Measurements from ENCODE around the gene HHLA2.
"Not testable (repeated sequence)": the region's sequence is repeated elsewhere in the genome, so short reads cannot be mapped to it uniquely, and the experiment has no call there.

The HHLA2 gene

GRCh38 chr3:108376026-108376425 is 79.7 kb downstream of the HHLA2 start:
- Histone ChIP-seq H3K27ac (no peak overlapping the region), H3K36me3 (ENCODE audit: insufficient read depth, low read length) (no peaks in the 10 kb centered on the region), H3K9me3 (ENCODE audit: low read depth, low read length) (no peaks in the 10 kb centered on the region), H3K9ac (ENCODE audit: insufficient read length) (no peak overlapping the region), H3K4me3 (no peak overlapping the region)
- no peak for DNase-seq (ENCODE audit: low read depth, low spot score)
- TF ChIP-seq FOXP2 (optimal IDR thresholded peaks at IDR 0.05; ENCODE audit: control extremely low read depth, extremely low read length, insufficient read depth) = no peak
- no peak for TF ChIP-seq EZH2 (IDR thresholded peaks at IDR 0.05)
- TF ChIP-seq POLR2AphosphoS5 (IDR thresholded peaks at IDR 0.05; ENCODE audit: borderline replicate concordance, low read depth, low read length) = no peak

- no peak overlapping the region for H3K9ac ChIP-seq (ENCODE audit: insufficient read length)
- TF ChIP-seq FOXP2 (optimal IDR thresholded peaks at IDR 0.05; ENCODE audit: control extremely low read depth, extremely low read length, insufficient read depth) = no peak
- TF ChIP-seq EZH2 (IDR thresholded peaks at IDR 0.05) = no peak
- no peak for TF ChIP-seq POLR2AphosphoS5 (IDR thresholded peaks at IDR 0.05; ENCODE audit: borderline replicate concordance, low read depth, low read length)
- H3K9me3 ChIP-seq (ENCODE audit: low read depth, low read length) = no peaks in the 10 kb centered on the region
- H3K4me3 ChIP-seq = no peak overlapping the region
- no peaks in the 10 kb centered on the region for H3K36me3 ChIP-seq (ENCODE audit: insufficient read depth, low read length)
- no peak for DNase-seq (ENCODE audit: low read depth, low spot score)
- H3K27ac ChIP-seq = no peak overlapping the region
Observed at GRCh38 chr3:108377384-108377783, 81.0 kb downstream of the HHLA2 start.

- H3K9ac ChIP-seq (ENCODE audit: insufficient read length) = no peak overlapping the region
- TF ChIP-seq FOXP2 (optimal IDR thresholded peaks at IDR 0.05; ENCODE audit: control extremely low read depth, extremely low read length, insufficient read depth) (no peak), POLR2AphosphoS5 (IDR thresholded peaks at IDR 0.05; ENCODE audit: borderline replicate concordance, low read depth, low read length) (no peak), EZH2 (IDR thresholded peaks at IDR 0.05) (no peak)
- DNase-seq (ENCODE audit: low read depth, low spot score) = no peak
- no peak overlapping the region for H3K4me3 ChIP-seq
- no peaks in the 10 kb centered on the region for H3K36me3 ChIP-seq (ENCODE audit: insufficient read depth, low read length)
- H3K9me3 ChIP-seq (ENCODE audit: low read depth, low read length) = no peaks in the 10 kb centered on the region
- H3K27ac ChIP-seq = no peak overlapping the region
Observed at GRCh38 chr3:108378153-108378951, 82.0 kb downstream of the HHLA2 start.

DNA sequence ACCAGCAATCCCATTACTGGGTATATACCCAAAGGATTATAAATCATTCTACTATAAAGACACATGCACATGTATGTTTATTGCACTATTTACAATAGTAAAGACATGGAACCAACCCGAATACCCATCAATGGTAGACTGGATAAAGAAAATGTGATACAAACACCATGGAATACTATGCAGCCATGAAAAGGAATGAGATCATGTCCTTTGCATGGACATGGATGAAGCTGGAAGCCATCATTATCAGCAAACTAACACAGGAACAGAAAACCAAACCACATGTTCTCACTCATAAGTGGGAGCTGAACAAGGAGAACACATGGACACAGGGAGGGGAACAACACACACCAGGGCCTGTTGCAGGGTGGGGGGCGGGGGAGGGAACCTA is 82.6 kb downstream of the HHLA2 start:
- H3K9ac ChIP-seq (ENCODE audit: insufficient read length); H3K36me3 ChIP-seq (ENCODE audit: insufficient read depth, low read length); DNase-seq (ENCODE audit: low read depth, low spot score); H3K27ac ChIP-seq; H3K9me3 ChIP-seq (ENCODE audit: low read depth, low read length); H3K4me3 ChIP-seq: not testable (repeated sequence)

DNA sequence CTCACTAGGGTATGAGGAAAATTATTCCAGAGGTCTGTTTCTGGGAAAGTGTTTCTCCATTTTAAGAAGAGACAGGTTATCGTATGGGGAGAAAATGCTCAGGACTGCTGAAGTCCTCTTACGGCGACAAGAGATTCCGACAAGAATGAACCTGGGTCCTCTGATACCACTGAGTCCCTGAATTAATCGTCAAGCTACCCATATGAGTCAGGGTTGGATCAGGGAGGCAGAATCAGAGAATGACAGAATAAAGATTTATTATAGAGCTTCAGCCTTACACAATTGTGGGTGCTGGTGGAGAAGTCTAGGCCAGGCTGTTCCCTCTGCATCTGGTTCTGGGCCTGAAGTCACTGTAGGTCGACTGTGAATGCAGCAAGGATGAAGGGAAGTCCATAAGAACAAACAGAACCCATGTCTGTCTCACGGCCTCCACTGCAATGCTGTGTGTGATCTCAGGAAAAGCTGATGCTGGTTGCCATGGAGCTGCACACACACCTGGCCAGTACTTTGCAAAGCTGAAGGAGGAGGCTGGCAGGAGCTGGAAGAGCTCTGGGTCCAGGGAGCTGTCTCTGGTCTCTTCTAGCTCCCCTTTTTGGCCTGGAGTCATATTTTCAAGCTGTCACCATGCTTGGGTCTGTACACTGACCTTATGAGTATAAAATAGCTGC is 83.9 kb downstream of the HHLA2 start:
- Histone ChIP-seq H3K36me3 (ENCODE audit: insufficient read depth, low read length) (no peaks in the 10 kb centered on the region), H3K9me3 (ENCODE audit: low read depth, low read length) (no peaks in the 10 kb centered on the region), H3K4me3 (no peak overlapping the region), H3K27ac (no peak overlapping the region), H3K9ac (ENCODE audit: insufficient read length) (no peak overlapping the region)
- DNase-seq (ENCODE audit: low read depth, low spot score) = no peak
- no peak for TF ChIP-seq FOXP2 (optimal IDR thresholded peaks at IDR 0.05; ENCODE audit: control extremely low read depth, extremely low read length, insufficient read depth)
- TF ChIP-seq EZH2 (IDR thresholded peaks at IDR 0.05) = no peak
- TF ChIP-seq POLR2AphosphoS5 (IDR thresholded peaks at IDR 0.05; ENCODE audit: borderline replicate concordance, low read depth, low read length) = no peak

- Histone ChIP-seq H3K9me3 (ENCODE audit: low read depth, low read length) (no peaks in the 10 kb centered on the region), H3K27ac (no peak overlapping the region), H3K4me3 (no peak overlapping the region), H3K9ac (ENCODE audit: insufficient read length) (no peak overlapping the region), H3K36me3 (ENCODE audit: insufficient read depth, low read length) (no peaks in the 10 kb centered on the region)
- DNase-seq (ENCODE audit: low read depth, low spot score) = no peak
- TF ChIP-seq POLR2AphosphoS5 (IDR thresholded peaks at IDR 0.05; ENCODE audit: borderline replicate concordance, low read depth, low read length) = no peak
- no peak for TF ChIP-seq EZH2 (IDR thresholded peaks at IDR 0.05)
- TF ChIP-seq FOXP2 (optimal IDR thresholded peaks at IDR 0.05; ENCODE audit: control extremely low read depth, extremely low read length, insufficient read depth) = no peak
Observed at GRCh38 chr3:108381529-108382140, 85.3 kb downstream of the HHLA2 start.

DNA sequence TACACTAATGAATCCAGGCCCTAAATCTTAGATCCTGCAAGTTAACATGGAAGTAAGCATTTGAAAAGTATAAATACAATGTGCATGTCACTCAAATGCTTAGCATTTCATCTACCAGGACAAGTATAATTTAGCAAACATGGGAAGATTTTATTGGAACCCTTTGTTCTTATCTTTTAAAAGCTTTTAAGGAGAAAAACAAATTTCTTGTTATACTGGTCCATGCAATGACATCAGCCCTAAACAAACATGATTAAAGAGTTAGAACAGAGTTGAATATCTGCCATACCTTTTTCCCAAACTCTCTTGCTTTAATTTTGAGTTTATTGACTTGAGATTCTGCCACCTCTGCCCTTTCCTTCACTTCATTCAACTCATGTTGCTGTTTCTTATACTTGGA is 87.0 kb downstream of the HHLA2 start:
- no peak for TF ChIP-seq FOXP2 (optimal IDR thresholded peaks at IDR 0.05; ENCODE audit: control extremely low read depth, extremely low read length, insufficient read depth)
- TF ChIP-seq POLR2AphosphoS5 (IDR thresholded peaks at IDR 0.05; ENCODE audit: borderline replicate concordance, low read depth, low read length) = no peak
- TF ChIP-seq EZH2 (IDR thresholded peaks at IDR 0.05) = no peak
- H3K9ac ChIP-seq (ENCODE audit: insufficient read length) = no peak overlapping the region
- DNase-seq (ENCODE audit: low read depth, low spot score) = no peak

GRCh38 chr3:108387063-108387462 is 90.7 kb downstream of the HHLA2 start:
- no peak for DNase-seq (ENCODE audit: low read depth, low spot score)
- TF ChIP-seq POLR2AphosphoS5 (IDR thresholded peaks at IDR 0.05; ENCODE audit: borderline replicate concordance, low read depth, low read length) (no peak), EZH2 (IDR thresholded peaks at IDR 0.05) (no peak), FOXP2 (optimal IDR thresholded peaks at IDR 0.05; ENCODE audit: control extremely low read depth, extremely low read length, insufficient read depth) (no peak)
- H3K4me3 ChIP-seq = no peak overlapping the region
- no peaks in the 10 kb centered on the region for H3K36me3 ChIP-seq (ENCODE audit: insufficient read depth, low read length)
- H3K27ac ChIP-seq = no peak overlapping the region
- H3K9ac ChIP-seq (ENCODE audit: insufficient read length) = no peak overlapping the region
- H3K9me3 ChIP-seq (ENCODE audit: low read depth, low read length) = no peaks in the 10 kb centered on the region

More for the DNA sequence above, 87.0 kb downstream of the HHLA2 start:
- Histone ChIP-seq H3K36me3 (ENCODE audit: insufficient read depth, low read length) (no peaks in the 10 kb centered on the region), H3K27ac (no peak overlapping the region), H3K4me3 (no peak overlapping the region), H3K9me3 (ENCODE audit: low read depth, low read length) (no peaks in the 10 kb centered on the region)

All from SK-N-MC (cell line).